ENCODE measurements around the gene ALPI.

ALPI gene

DNA sequence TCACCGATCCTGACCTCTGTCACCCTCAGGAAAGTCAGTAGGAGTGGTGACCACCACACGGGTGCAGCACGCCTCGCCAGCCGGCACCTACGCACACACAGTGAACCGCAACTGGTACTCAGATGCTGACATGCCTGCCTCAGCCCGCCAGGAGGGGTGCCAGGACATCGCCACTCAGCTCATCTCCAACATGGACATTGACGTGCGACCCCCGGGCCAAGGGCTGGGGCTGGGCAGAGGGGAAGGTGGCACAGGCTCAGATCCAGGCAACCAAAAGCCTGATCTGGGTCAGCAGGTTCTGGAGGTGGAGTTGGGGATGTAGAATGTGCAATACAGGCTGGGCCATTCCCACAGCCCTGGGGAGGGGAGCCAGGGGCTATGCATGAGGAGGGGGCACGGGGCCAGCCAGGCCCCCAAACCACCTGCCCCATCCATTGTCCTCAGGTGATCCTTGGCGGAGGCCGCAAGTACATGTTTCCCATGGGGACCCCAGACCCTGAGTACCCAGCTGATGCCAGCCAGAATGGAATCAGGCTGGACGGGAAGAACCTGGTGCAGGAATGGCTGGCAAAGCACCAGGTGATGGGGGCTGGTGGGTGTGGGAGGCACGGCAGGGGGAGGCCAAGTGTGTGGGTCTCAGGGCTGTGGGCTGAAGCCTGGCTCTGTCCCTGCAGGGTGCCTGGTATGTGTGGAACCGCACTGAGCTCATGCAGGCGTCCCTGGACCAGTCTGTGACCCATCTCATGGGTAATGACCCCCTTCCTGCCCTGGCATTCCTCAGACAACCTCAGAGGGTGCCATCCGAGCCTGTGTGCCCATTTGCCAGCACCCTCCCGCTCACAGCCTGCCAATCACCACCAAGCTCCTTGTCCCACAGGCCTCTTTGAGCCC, 1.4 kb downstream of the ALPI start:
- H3K4me3 ChIP-seq (ENCODE audit: control insufficient read depth, low read depth, low read length): no peak overlapping the region
- TF ChIP-seq, protein P1, sequence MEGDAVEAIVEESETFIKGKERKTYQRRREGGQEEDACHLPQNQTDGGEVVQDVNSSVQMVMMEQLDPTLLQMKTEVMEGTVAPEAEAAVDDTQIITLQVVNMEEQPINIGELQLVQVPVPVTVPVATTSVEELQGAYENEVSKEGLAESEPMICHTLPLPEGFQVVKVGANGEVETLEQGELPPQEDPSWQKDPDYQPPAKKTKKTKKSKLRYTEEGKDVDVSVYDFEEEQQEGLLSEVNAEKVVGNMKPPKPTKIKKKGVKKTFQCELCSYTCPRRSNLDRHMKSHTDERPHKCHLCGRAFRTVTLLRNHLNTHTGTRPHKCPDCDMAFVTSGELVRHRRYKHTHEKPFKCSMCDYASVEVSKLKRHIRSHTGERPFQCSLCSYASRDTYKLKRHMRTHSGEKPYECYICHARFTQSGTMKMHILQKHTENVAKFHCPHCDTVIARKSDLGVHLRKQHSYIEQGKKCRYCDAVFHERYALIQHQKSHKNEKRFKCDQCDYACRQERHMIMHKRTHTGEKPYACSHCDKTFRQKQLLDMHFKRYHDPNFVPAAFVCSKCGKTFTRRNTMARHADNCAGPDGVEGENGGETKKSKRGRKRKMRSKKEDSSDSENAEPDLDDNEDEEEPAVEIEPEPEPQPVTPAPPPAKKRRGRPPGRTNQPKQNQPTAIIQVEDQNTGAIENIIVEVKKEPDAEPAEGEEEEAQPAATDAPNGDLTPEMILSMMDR (conservative IDR thresholded peaks at IDR 0.05; ENCODE audit: control insufficient read depth, insufficient read depth, low read depth, low read length): no peak
- no peak for DNase-seq (ENCODE audit: low read depth)

DNA sequence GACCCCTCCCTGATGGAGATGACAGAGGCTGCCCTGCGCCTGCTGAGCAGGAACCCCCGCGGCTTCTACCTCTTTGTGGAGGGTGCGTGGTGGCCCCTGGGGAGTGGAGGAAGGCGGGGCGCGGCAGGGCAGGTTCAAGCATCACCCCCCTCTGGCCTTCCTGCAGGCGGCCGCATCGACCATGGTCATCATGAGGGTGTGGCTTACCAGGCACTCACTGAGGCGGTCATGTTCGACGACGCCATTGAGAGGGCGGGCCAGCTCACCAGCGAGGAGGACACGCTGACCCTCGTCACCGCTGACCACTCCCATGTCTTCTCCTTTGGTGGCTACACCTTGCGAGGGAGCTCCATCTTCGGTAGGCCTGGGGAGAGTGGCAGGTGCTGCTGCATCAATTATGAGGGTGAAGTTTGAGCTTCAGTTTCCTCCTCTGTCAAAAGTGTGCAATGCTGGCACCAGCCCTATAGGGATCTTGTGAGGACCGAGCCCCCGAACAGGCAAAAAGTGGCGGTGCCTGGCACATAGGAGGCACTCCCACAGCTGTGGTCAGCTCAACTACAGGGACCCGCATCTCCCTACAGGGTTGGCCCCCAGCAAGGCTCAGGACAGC, 2.2 kb downstream of the ALPI start:
- no peak for DNase-seq (ENCODE audit: low read depth)
- no peak overlapping the region for H3K4me3 ChIP-seq (ENCODE audit: control insufficient read depth, low read depth, low read length)
- TF ChIP-seq, protein P1 (conservative IDR thresholded peaks at IDR 0.05; ENCODE audit: control insufficient read depth, insufficient read depth, low read depth, low read length): no peak

GRCh38 chr2:232458661-232459418, 2.9 kb downstream of the ALPI start:
- TF ChIP-seq, protein P1 (conservative IDR thresholded peaks at IDR 0.05; ENCODE audit: control insufficient read depth, insufficient read depth, low read depth, low read length): no peak
- no peak for DNase-seq (ENCODE audit: low read depth)
- H3K4me3 ChIP-seq (ENCODE audit: control insufficient read depth, low read depth, low read length): no peak overlapping the region

GRCh38 chr2:232459419-232460035, 3.6 kb downstream of the ALPI start:
- DNase-seq (ENCODE audit: low read depth): no peak
- H3K4me3 ChIP-seq (ENCODE audit: control insufficient read depth, low read depth, low read length): no peak overlapping the region
- TF ChIP-seq, protein P1 (conservative IDR thresholded peaks at IDR 0.05; ENCODE audit: control insufficient read depth, insufficient read depth, low read depth, low read length): no peak

DNA sequence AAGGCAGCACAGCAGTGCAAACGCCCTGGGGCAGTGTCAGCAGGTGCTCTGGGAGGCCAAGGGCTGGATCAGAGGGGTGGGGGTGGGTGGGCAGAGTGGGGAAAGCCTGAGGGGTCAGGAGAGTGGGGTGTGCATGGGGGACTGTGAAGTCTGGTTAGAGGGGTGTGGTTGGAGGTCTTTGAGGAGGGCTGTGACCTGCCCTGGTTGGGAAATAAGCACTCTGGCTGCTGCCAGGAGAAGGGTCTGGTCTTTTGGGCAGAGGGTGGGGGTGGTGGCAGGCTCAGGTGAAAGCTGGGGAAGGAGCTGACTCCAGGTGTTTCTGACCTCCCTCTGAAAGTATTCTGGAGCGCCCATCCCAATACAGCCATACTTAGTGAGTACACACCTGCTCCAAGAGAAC, 4.2 kb downstream of the ALPI start:
- no peak overlapping the region for H3K4me3 ChIP-seq (ENCODE audit: control insufficient read depth, low read depth, low read length)
- TF ChIP-seq, protein P1 (conservative IDR thresholded peaks at IDR 0.05; ENCODE audit: control insufficient read depth, insufficient read depth, low read depth, low read length): no peak
- no peak for DNase-seq (ENCODE audit: low read depth)

Data from fibroblast of mammary gland (primary cell).